Thoracic aorta (tissue), 2 donors: ENCODE measurements around the gene PRRC2A. TPM values are rescaled to one million over a fixed set of nuclear protein-coding genes. Genes with fewer than 3 reads are reported as not detected.

Source experiments
- ATAC-seq: fragments of 150-250 bp; one replicate; pipeline ENCODE4 v1.8.0; 2017; ENCODE audit warnings: low read depth; ENCODE audit not compliant: insufficient number of reproducible peaks, low FRiP score
- DNase-seq: peaks from one replicate; pipeline ENCODE4 v3.0.0-alpha.2; 2020; ENCODE audit warnings: low spot score
- H3K27ac ChIP-seq, 2 donors: fragments of 200-600 bp; sonication (generic); 1 replicate in 1 of 2; 2 replicates in 1 of 2; pipeline ENCODE4 v1.5.1; 2016; ENCODE audit warnings: mild to moderate bottlenecking in 2 of 2, moderate library complexity in 2 of 2
- H3K27me3 ChIP-seq: fragments of 200-600 bp; sonication (generic); replicated peaks from 2 replicates; pipeline ENCODE4 v1.6.0; 2016; ENCODE audit warnings: mild to moderate bottlenecking; ENCODE audit not compliant: insufficient read depth
- H3K36me3 ChIP-seq: fragments of 200-600 bp; sonication (generic); one replicate; pipeline ENCODE4 v1.5.1; 2016
- H3K4me1 ChIP-seq, 2 donors: fragments of 200-600 bp; sonication (generic); 1 replicate in 1 of 2; 2 replicates in 1 of 2; pipeline versions ENCODE4 v1.5.1 to v1.6.0; 2016; ENCODE audit warnings: low read depth in 2 of 2, mild to moderate bottlenecking in 1 of 2; ENCODE audit not compliant: control insufficient read depth in 1 of 2
- H3K4me3 ChIP-seq: fragments of 200-600 bp; sonication (generic); 2 replicates; pipeline ENCODE4 v1.5.1; 2016; ENCODE audit warnings: mild to moderate bottlenecking
- H3K9me3 ChIP-seq: fragments of 200-600 bp; sonication (generic); 2 replicates; pipeline ENCODE4 v1.5.1; 2016
- CTCF ChIP-seq: fragments of 200-600 bp; sonication (generic); IDR thresholded peaks from one replicate; pipeline ENCODE4 v1.5.1; 2019; ENCODE audit warnings: antibody characterized with exemption
- total RNA-seq, 2 donors: library from RNA; depleted of rRNA; stranded (reverse); fragments of >200 nt; gene quantifications; one replicate each; pipeline versions ENCODE4 v1.1.0 to v1.2.3, GENCODE V29; 2016

PRRC2A gene
- total RNA-seq, 2 donors from 2014 or later: 94.2 to 130 TPM

GRCh38 chr6:31687321-31687720 is 66.8 kb downstream of the PRRC2A start:
- TF ChIP-seq CTCF: no peak
- Histone ChIP-seq H3K27ac (no peak overlapping the region), H3K36me3 (peaks cover 48% of the 10 kb centered on the region), H3K27me3 (no peaks in the 10 kb centered on the region), H3K4me3 (no peak overlapping the region), H3K4me1 (no peaks in the 10 kb centered on the region), H3K9me3 (no peaks in the 10 kb centered on the region)
- DNase-seq: no peak
- ATAC-seq: no peak

Other genes starting within 250 kb of the PRRC2A start
- 10 to 100 TPM; 15.0 to 16.4 TPM for gene MICA, start 217.1 kb upstream of the PRRC2A start, total RNA-seq
- gene MICB, start 122.6 kb upstream of the PRRC2A start, total RNA-seq: 1 to 10 TPM; 4.1 to 6.6 TPM
- not detected for gene MCCD1, start 91.8 kb upstream of the PRRC2A start, total RNA-seq
- 100 to 1,000 TPM; 198 to 217 TPM for gene DDX39B, start 78.7 kb upstream of the PRRC2A start, total RNA-seq
- gene ATP6V1G2, start 74.1 kb upstream of the PRRC2A start, total RNA-seq: under 1 TPM; 0.78 to 0.95 TPM
- 10 to 100 TPM; 23.8 to 24.2 TPM for gene NFKBIL1, start 73.1 kb upstream of the PRRC2A start, total RNA-seq
- not detected for gene LTA, start 48.4 kb upstream of the PRRC2A start, total RNA-seq
- 1 to 10 TPM in 1 of 2 donors, under 1 TPM in 1; 0.71 to 3.2 TPM for gene TNF, start 45.1 kb upstream of the PRRC2A start, total RNA-seq
- gene LTB, start 38.3 kb upstream of the PRRC2A start, total RNA-seq: not detected
- gene LST1, start 34.4 kb upstream of the PRRC2A start, total RNA-seq: 10 to 100 TPM in 1 of 2 donors, 1 to 10 TPM in 1; 4.9 to 37.9 TPM
- not detected for gene NCR3, start 27.7 kb upstream of the PRRC2A start, total RNA-seq
- 10 to 100 TPM; 21.5 to 39.6 TPM for gene AIF1, start 5.5 kb upstream of the PRRC2A start, total RNA-seq
- 100 to 1,000 TPM; 154 to 182 TPM for gene BAG6, start 31.9 kb downstream of the PRRC2A start, total RNA-seq
- 1 to 10 TPM in 1 of 2 donors, not detected in 1; 2.2 TPM for gene APOM, start 35.2 kb downstream of the PRRC2A start, total RNA-seq
- 10 to 100 TPM; 23.7 to 40.1 TPM for gene C6orf47, start 40.1 kb downstream of the PRRC2A start, total RNA-seq
- 10 to 100 TPM; 15.0 to 19.2 TPM for gene GPANK1, start 44.3 kb downstream of the PRRC2A start, total RNA-seq
- 100 to 1,000 TPM; 175 to 202 TPM for gene CSNK2B, start 45.4 kb downstream of the PRRC2A start, total RNA-seq
- 10 to 100 TPM in 1 of 2 donors, 1 to 10 TPM in 1; 9.6 to 24.3 TPM for gene LY6G5B, start 49.3 kb downstream of the PRRC2A start, total RNA-seq
- gene LY6G5C, start 60.4 kb downstream of the PRRC2A start, total RNA-seq: not detected
- 10 to 100 TPM; 49.3 to 52.8 TPM for gene ABHD16A, start 82.6 kb downstream of the PRRC2A start, total RNA-seq
- not detected for gene LY6G6F, start 86.2 kb downstream of the PRRC2A start, total RNA-seq
- not detected for gene LY6G6D, start 94.6 kb downstream of the PRRC2A start, total RNA-seq
- gene LY6G6C, start 101.0 kb downstream of the PRRC2A start, total RNA-seq: not detected
- not detected for gene MPIG6B, start 102.7 kb downstream of the PRRC2A start, total RNA-seq
- 100 to 1,000 TPM; 136 TPM for gene DDAH2, start 108.6 kb downstream of the PRRC2A start, total RNA-seq
- 100 to 1,000 TPM; 222 to 251 TPM for gene CLIC1, start 115.8 kb downstream of the PRRC2A start, total RNA-seq
- gene MSH5, start 119.3 kb downstream of the PRRC2A start, total RNA-seq: 10 to 100 TPM in 1 of 2 donors, 1 to 10 TPM in 1; 5.7 to 10.5 TPM
- gene SAPCD1, start 141.9 kb downstream of the PRRC2A start, total RNA-seq: 10 to 100 TPM in 1 of 2 donors, not detected in 1; 13.3 TPM
- under 1 TPM; 0.68 to 0.78 TPM for gene VWA7, start 156.6 kb downstream of the PRRC2A start, total RNA-seq
- gene VARS1, start 175.0 kb downstream of the PRRC2A start, total RNA-seq: 10 to 100 TPM; 24.8 to 46.8 TPM
- 10 to 100 TPM; 21.2 to 40.1 TPM for gene LSM2, start 186.3 kb downstream of the PRRC2A start, total RNA-seq
- 1 to 10 TPM; 1.1 to 1.2 TPM for gene HSPA1L, start 194.6 kb downstream of the PRRC2A start, total RNA-seq
- 100 to 1,000 TPM; 240 to 354 TPM for gene HSPA1A, start 194.8 kb downstream of the PRRC2A start, total RNA-seq
- gene HSPA1B, start 207.0 kb downstream of the PRRC2A start, total RNA-seq: 100 to 1,000 TPM; 178 to 262 TPM
- 10 to 100 TPM; 26.0 to 35.2 TPM for gene NEU1, start 242.1 kb downstream of the PRRC2A start, total RNA-seq